ENCODE results near the gene CCSER1. TPM values are rescaled to one million over a fixed set of nuclear protein-coding genes. Genes with fewer than 3 reads are reported as not detected.
"Not testable (repeated sequence)": the region's sequence is repeated elsewhere in the genome, so short reads cannot be mapped to it uniquely, and the experiment has no call there.

The CCSER1 gene
- total RNA-seq, 8 experiments from 2014 or later, result 6.9 to 59.5 (median 25.8) TPM

DNA sequence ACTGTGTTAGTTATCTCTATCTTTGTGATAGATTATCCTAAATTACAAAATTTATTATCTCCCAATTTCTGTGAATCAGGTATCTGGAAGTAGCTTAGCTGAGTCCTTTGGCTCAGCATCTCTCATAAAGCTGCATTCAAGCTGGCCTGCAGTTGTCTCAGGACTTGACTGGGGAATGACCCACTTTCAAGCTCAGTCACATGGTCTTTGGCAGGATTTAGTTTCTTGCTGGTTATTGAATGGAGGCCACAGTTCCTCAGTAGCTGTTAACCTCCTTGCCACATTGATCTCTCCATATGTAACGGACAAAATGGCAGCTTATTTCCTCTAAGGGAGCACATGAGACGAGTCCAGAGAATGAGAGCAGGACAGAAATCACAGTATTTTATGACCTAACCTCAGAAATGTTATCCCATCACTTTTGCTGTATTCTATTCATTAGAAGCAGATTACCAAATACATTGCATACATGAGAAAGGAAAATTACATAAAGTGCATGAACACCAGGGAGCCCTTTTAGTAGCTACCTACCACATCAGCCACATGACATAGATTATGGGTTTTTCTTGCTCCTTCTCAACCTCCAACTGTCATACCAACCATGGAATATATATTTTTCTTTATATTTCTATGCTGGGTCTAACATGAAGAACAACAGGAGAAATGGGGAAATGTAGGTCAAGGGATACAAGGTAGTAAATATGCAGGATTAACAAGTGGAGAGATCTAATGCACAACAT lies 730.1 kb downstream of the CCSER1 start:
- WGBS, 10 experiments, result 0 to 100% (median 76%) methylated on average over 1 to 2 of the region's 2 CpGs; no CpG with 5 or more reads in 2 of the 10 experiments
- no peak for ATAC-seq (replicated peaks in 6 of 8)
- no peak overlapping the region for H3K4me3 ChIP-seq
- H3K4me1 ChIP-seq (replicated peaks in 1 of 2), result no peaks in the 10 kb centered on the region
- in situ Hi-C loops (cut with MboI; ENCODE audit: low pct_unique_long_range_greater_than_20kb in 2 of 9, low sequenced_read_pairs in 9 of 9, unreplicated experiment in 9 of 9), result no loop called here
- H3K27ac ChIP-seq, result no peak overlapping the region

DNA sequence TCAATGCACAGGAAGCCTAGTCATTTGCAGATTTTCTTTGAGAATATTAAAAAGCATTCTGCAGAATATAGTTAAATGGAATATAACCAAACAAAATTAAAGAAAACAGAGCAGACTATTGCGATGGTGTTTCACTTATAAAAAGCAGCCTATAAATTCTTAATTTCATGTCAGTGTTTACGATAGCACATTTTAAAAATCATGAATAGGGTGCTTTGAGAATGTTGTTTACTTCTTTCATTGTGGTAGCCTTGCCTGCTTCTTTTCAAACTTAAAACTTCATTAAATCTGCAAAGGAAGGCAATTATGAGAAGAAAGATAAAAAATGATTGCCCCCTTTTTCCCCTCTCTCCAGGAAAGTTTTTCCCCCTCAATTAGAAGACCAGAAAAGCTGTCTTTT lies 748.6 kb downstream of the CCSER1 start:
- WGBS, 10 experiments, result 23 to 100% (median 91%) methylated on average over 1 to 2 of the region's 2 CpGs
- H3K4me3 ChIP-seq, result no peak overlapping the region
- in situ Hi-C loops (cut with MboI; ENCODE audit: low pct_unique_long_range_greater_than_20kb in 2 of 9, low sequenced_read_pairs in 9 of 9, unreplicated experiment in 9 of 9), result no loop called here

DNA sequence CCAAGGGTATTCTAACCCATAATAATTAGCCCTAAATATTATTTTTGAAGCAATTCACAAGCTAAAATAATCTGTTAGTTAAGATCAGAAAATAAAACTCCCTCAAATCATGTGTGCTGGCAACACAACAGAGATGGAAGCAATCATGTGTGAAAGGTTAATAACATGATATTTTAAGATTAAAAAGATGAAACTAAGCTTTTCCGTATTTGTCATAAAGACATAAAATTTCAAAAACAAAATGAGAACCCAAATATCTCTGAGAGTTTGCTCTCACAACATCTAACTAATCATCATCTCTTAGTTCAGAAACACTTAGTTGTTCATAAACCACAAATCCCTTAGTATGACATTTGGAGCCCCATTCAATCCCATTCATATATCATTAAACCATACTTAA lies 749.1 kb downstream of the CCSER1 start:
- in situ Hi-C loops (cut with MboI; ENCODE audit: low pct_unique_long_range_greater_than_20kb in 2 of 9, low sequenced_read_pairs in 9 of 9, unreplicated experiment in 9 of 9), result no loop called here
- Histone ChIP-seq H3K27ac (no peak overlapping the region), H3K4me1 (replicated peaks in 1 of 2) (peaks cover 0 to 11% of the 10 kb centered on the region in 2 donors), H3K4me3 (no peak overlapping the region)
- WGBS, 10 experiments, result 0 to 100% (median 100%) methylated on average over 1 of the region's 1 CpG; no CpG with 5 or more reads in 2 of the 10 experiments
- ATAC-seq (replicated peaks in 6 of 8), result no peak

More for the DNA sequence above, 748.6 kb downstream of the CCSER1 start:
- H3K4me1 ChIP-seq (replicated peaks in 1 of 2), result peaks cover 0 to 11% of the 10 kb centered on the region in 2 donors
- no peak overlapping the region for H3K27ac ChIP-seq
- no peak for ATAC-seq (replicated peaks in 6 of 8)

DNA sequence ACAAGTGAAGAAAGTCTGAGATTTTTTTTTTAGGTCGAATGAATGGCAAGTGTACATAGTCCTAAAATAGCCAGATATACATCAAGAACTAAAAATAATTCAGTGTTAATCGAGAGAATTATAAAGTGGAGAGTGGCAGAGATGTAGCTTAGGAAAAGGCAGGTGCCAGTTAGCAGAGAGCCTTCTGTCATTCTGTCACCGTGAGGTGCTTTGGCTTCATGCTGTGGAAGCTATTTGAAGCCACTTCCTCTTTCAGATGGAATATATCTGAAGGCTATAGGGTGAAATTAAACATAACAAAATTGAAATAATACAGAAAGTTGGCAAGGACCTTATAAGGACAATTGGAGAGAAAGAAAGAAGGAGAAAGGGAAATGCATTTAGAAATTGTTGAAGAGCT lies 756.3 kb downstream of the CCSER1 start:
- no peaks in the 10 kb centered on the region for H3K4me1 ChIP-seq (replicated peaks in 1 of 2)
- in situ Hi-C loops (cut with MboI; ENCODE audit: low pct_unique_long_range_greater_than_20kb in 2 of 9, low sequenced_read_pairs in 9 of 9, unreplicated experiment in 9 of 9), result no loop called here
- 0 to 84% (median 59%) methylated on average over 2 to 3 of the region's 3 CpGs for WGBS, 10 experiments
- no peak for ATAC-seq (replicated peaks in 6 of 8)
- no peak overlapping the region for H3K4me3 ChIP-seq
- H3K27ac ChIP-seq, result no peak overlapping the region

- ATAC-seq (replicated peaks in 6 of 8), result no peak
- Histone ChIP-seq H3K4me3 (no peak overlapping the region), H3K4me1 (replicated peaks in 1 of 2) (no peaks in the 10 kb centered on the region), H3K27ac (no peak overlapping the region)
- in situ Hi-C loops (cut with MboI; ENCODE audit: low pct_unique_long_range_greater_than_20kb in 2 of 9, low sequenced_read_pairs in 9 of 9, unreplicated experiment in 9 of 9), result no loop called here
- WGBS, 10 experiments, result 0 to 100% (median 85%) methylated on average over 2 of the region's 2 CpGs
These were observed 761.4 kb downstream of the CCSER1 start for GRCh38 chr4:90888571-90888970.

- WGBS, 10 experiments, result 0 to 100% (median 78%) methylated on average over 1 to 2 of the region's 2 CpGs; no CpG with 5 or more reads in 1 of the 10 experiments
- Histone ChIP-seq H3K4me1 (replicated peaks in 1 of 2) (no peaks in the 10 kb centered on the region), H3K27ac (no peak overlapping the region), H3K4me3 (no peak overlapping the region)
- ATAC-seq (replicated peaks in 6 of 8), result no peak
- in situ Hi-C loops (cut with MboI; ENCODE audit: low pct_unique_long_range_greater_than_20kb in 2 of 9, low sequenced_read_pairs in 9 of 9, unreplicated experiment in 9 of 9), result no loop called here
These were observed 762.0 kb downstream of the CCSER1 start for GRCh38 chr4:90889171-90889570.

DNA sequence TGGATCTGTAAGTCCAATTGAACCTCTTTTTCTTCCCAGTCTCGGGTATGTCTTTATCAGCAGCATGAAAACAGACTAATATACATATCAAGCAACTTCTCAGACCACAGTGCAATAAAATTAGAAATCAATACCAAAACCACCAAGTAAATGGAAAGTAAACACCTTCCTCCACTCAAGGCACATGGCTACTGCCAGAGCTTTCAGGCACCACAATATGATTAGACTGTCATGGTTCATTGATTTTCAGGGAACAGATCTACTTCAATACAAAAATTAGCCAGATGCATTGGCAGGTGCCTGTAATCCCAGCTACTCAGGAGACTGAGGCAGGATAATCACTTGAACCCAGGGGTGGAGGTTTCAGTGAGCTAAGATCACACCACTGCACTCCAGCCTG lies 776.2 kb downstream of the CCSER1 start:
- not testable (repeated sequence) for ATAC-seq (replicated peaks in 6 of 8)

GRCh38 chr4:90904021-90904420 lies 776.8 kb downstream of the CCSER1 start:
- ATAC-seq (replicated peaks in 6 of 8), result peak in 2 of 8 experiments; percentile 30 to 34
- peaks cover 10 to 12% of the 10 kb centered on the region in 2 donors for H3K4me1 ChIP-seq (replicated peaks in 1 of 2)
- no peak overlapping the region for H3K27ac ChIP-seq
- WGBS, 10 experiments, result 0 to 29% (median 7%) methylated on average over 1 of the region's 1 CpG
- in situ Hi-C loops (cut with MboI; ENCODE audit: low pct_unique_long_range_greater_than_20kb in 2 of 9, low sequenced_read_pairs in 9 of 9, unreplicated experiment in 9 of 9), result no loop called here
- no peak overlapping the region for H3K4me3 ChIP-seq

More for the DNA sequence above, 776.2 kb downstream of the CCSER1 start:
- H3K27ac ChIP-seq; H3K4me3 ChIP-seq; in situ Hi-C loops (cut with MboI; ENCODE audit: low pct_unique_long_range_greater_than_20kb in 2 of 9, low sequenced_read_pairs in 9 of 9, unreplicated experiment in 9 of 9): not testable (repeated sequence)
- 0 to 100% (median 82%) methylated on average over 1 of the region's 1 CpG; no CpG with 5 or more reads in 4 of the 10 experiments for whole genome bisulfite sequencing, 10 experiments
- H3K4me1 ChIP-seq (replicated peaks in 1 of 2), result peaks cover 10 to 12% of the 10 kb centered on the region in 2 donors

- in situ Hi-C loops (cut with MboI; ENCODE audit: low pct_unique_long_range_greater_than_20kb in 2 of 9, low sequenced_read_pairs in 9 of 9, unreplicated experiment in 9 of 9), result no loop called here
- Histone ChIP-seq H3K4me1 (replicated peaks in 1 of 2) (peaks cover 10 to 12% of the 10 kb centered on the region in 2 donors), H3K4me3 (no peak overlapping the region), H3K27ac (no peak overlapping the region)
- 0 to 92% (median 35%) methylated on average over 1 to 3 of the region's 3 CpGs for WGBS, 10 experiments
- ATAC-seq (replicated peaks in 6 of 8), result no peak
These were observed 779.0 kb downstream of the CCSER1 start for GRCh38 chr4:90906239-90906638.

DNA sequence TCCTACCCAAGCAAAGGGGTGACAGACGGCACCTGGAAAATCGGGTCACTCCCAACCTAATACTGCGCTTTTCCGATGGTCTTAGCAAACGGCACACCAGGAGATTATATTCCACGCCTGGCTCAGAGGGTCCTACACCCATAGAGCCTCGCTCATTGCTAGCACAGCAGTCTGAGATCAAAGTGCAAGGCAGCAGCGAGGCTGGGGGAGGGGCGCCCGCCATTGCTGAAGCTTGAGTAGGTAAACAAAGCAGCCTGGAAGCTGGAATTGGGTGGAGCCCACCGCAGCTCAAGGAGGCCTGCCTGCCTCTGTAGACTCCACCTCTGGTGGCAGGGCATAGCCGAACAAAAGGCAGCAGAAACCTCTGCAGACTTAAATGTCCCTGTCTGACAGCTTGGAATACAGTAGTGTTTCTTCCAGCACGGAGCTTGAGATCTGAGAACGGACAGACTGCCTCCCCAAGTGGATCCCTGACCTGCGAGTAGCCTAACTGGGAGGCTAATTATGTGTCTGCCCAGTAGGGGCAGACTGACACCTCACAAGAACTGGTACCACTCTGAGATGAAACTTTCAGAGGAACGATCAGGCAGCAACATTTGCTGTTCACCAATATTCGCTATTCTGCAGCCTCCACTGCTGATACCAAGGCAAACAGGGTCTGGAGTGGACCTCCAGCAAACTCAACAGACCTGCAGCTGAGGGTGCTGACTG lies 784.7 kb downstream of the CCSER1 start:
- in situ Hi-C loops (cut with MboI; ENCODE audit: low pct_unique_long_range_greater_than_20kb in 2 of 9, low sequenced_read_pairs in 9 of 9, unreplicated experiment in 9 of 9); H3K4me3 ChIP-seq; ATAC-seq (replicated peaks in 6 of 8); H3K27ac ChIP-seq; H3K4me1 ChIP-seq (replicated peaks in 1 of 2): not testable (repeated sequence)
- WGBS, 10 experiments, result 0 to 82% (median 64%) methylated on average over 2 to 9 of the region's 17 CpGs; no CpG with 5 or more reads in 7 of the 10 experiments

DNA sequence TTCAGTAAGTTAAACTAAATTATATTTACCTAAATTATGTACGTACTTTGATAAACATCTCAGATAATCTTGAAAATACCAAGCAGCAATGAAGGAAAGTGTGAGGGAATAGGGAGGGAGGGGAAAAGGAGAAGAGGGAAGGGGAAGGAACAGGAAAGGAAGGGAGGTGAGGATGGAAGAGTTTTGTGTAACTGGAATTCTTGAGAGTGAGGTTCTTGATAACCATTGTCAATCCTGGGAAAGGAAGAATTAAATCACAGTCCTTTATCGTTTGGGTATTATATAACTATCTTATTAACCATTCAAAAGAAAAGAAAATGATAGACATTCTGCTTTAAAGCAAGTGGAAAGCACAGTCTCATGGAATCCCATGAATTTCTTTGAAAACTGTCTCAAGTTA lies 795.0 kb downstream of the CCSER1 start:
- Histone ChIP-seq H3K4me1 (replicated peaks in 1 of 2) (peaks cover 0 to 11% of the 10 kb centered on the region in 2 donors), H3K4me3 (no peak overlapping the region), H3K27ac (no peak overlapping the region)
- no peak for ATAC-seq (replicated peaks in 6 of 8)
- in situ Hi-C loops (cut with MboI; ENCODE audit: low pct_unique_long_range_greater_than_20kb in 2 of 9, low sequenced_read_pairs in 9 of 9, unreplicated experiment in 9 of 9), result no loop called here
- 0 to 100% (median 75%) methylated on average over 1 to 2 of the region's 2 CpGs for WGBS, 10 experiments

DNA sequence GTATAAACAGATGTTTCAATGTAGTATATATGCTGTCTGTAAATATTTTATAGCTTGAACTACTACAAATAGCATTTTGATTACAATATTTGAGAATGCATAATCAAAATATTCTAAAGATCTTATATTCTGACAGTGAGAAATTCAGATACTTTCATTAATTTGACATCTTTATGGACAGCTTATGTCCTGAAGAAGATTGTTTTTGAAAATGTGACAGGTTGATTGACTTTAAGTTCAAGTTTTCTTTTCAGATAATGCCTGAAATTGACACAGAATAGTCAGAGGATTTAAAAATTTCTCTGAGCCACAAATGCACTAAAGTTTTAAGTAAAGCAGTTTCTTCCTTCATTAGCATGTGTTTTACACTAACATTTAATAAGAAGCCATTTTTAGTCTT lies 799.8 kb downstream of the CCSER1 start:
- no peak overlapping the region for H3K4me3 ChIP-seq
- no peak for ATAC-seq (replicated peaks in 6 of 8)
- peaks cover 0 to 13% of the 10 kb centered on the region in 2 donors for H3K4me1 ChIP-seq (replicated peaks in 1 of 2)
- in situ Hi-C loops (cut with MboI; ENCODE audit: low pct_unique_long_range_greater_than_20kb in 2 of 9, low sequenced_read_pairs in 9 of 9, unreplicated experiment in 9 of 9), result no loop called here
- no peak overlapping the region for H3K27ac ChIP-seq

GRCh38 chr4:90943311-90943710 lies 816.1 kb downstream of the CCSER1 start:
- in situ Hi-C loops (cut with MboI; ENCODE audit: low pct_unique_long_range_greater_than_20kb in 2 of 9, low sequenced_read_pairs in 9 of 9, unreplicated experiment in 9 of 9), result no loop called here
- Histone ChIP-seq H3K4me3 (no peak overlapping the region), H3K27ac (no peak overlapping the region), H3K4me1 (replicated peaks in 1 of 2) (no peaks in the 10 kb centered on the region)
- no peak for ATAC-seq (replicated peaks in 6 of 8)
- 0 to 100% (median 90%) methylated on average over 1 to 6 of the region's 6 CpGs for WGBS, 10 experiments
